ENCODE results near the gene NEK4.

NEK4 gene

GRCh38 chr3:52715714-52716305 lies 54.9 kb downstream of the NEK4 start (continued):
- no peak for TF ChIP-seq ZNF362 (tag by site-specific recombination; IDR thresholded peaks at IDR 0.05)
- no peak for TF ChIP-seq PRDM10 (tag by site-specific recombination; IDR thresholded peaks at IDR 0.05)
- no peak for TF ChIP-seq ZSCAN5A (tag by site-specific recombination; IDR thresholded peaks at IDR 0.05)
- TF ChIP-seq ZNF423 (tag by site-specific recombination; IDR thresholded peaks at IDR 0.05), result no peak

- CTCF ChIA-PET, result interaction anchor here (0.6 kb wide), 1 partner anchor 42 kb away, joined by 3 read pairs; no protein-coding TSS in a partner anchor
- Histone ChIP-seq H3K4me3 (ENCODE audit: low read depth, low read length) (no peak overlapping the region), H3K9me3 (ENCODE audit: control insufficient read depth, insufficient read depth, low read depth, low read length) (no peaks in the 10 kb centered on the region), H3K27ac (ENCODE audit: extremely low read depth, low read depth, low read length) (no peak overlapping the region), H3K4me1 (ENCODE audit: control insufficient read depth, insufficient read depth, low read length) (no peaks in the 10 kb centered on the region), H3K36me3 (ENCODE audit: control insufficient read depth in 2 of 2, insufficient read depth in 1 of 2, low read length in 2 of 2) (peaks cover 4 to 35% of the 10 kb centered on the region in 2 experiments; a peak in 2 of 3 replicates)
- POLR2A ChIA-PET, result interaction anchor here (0.6 to 0.7 kb wide), 2 partner anchors 56 to 147 kb away, joined by 4 read pairs; partner anchors contain the start of gene NEK4
- TF ChIP-seq ZNF558 (tag by site-specific recombination; IDR thresholded peaks at IDR 0.05) (no peak), ZBTB11 (tag by site-specific recombination; conservative IDR thresholded peaks at IDR 0.05; ENCODE audit: low read depth) (no peak), ZNF26 (tag by site-specific recombination; IDR thresholded peaks at IDR 0.05) (no peak), ZNF202 (tag by site-specific recombination; IDR thresholded peaks at IDR 0.05; ENCODE audit: borderline replicate concordance) (no peak), AEBP2 (tag by site-specific recombination; IDR thresholded peaks at IDR 0.05; ENCODE audit: borderline replicate concordance) (no peak), GLI4 (tag by site-specific recombination; IDR thresholded peaks at IDR 0.05) (no peak), ZNF654 (tag by site-specific recombination; IDR thresholded peaks at IDR 0.05; ENCODE audit: low read depth) (no peak), ZNF792 (tag by site-specific recombination; IDR thresholded peaks at IDR 0.05) (no peak), ZNF596 (tag by site-specific recombination; IDR thresholded peaks at IDR 0.05) (no peak), BCL6B (tag by site-specific recombination; IDR thresholded peaks at IDR 0.05) (no peak)
Measured at GRCh38 chr3:52714335-52715302, 56.1 kb downstream of the NEK4 start.
